ENCODE data around the gene OR52A1.
"Not testable (repeated sequence)": the region's sequence is repeated elsewhere in the genome, so short reads cannot be mapped to it uniquely, and the experiment has no call there.

OR52A1 gene

GRCh38 chr11:5154657-5155056 lies at the start of gene OR52A1:
Gene OR52A1 (minus strand): TSS chr11:5154757. CDS start chr11:5152369, 2,388 bp downstream.
- DNase-seq = no peak

- no peak for DNase-seq
Measured at GRCh38 chr11:5203366-5203765, 48.8 kb upstream of the OR52A1 start.

- no peak for DNase-seq
Measured at GRCh38 chr11:5200582-5200981, 46.0 kb upstream of the OR52A1 start, which contains the start of gene OR51V1. Gene OR51V1 (minus strand): TSS chr11:5200682. CDS start chr11:5200682, 0 bp downstream.

GRCh38 chr11:5198285-5198684 lies 43.7 kb upstream of the OR52A1 start:
- no peak for DNase-seq

GRCh38 chr11:5197536-5197935 lies 43.0 kb upstream of the OR52A1 start:
- DNase-seq = no peak

- no peak for DNase-seq
Measured at GRCh38 chr11:5196731-5197130, 42.2 kb upstream of the OR52A1 start.

- no peak for DNase-seq
Measured at GRCh38 chr11:5196067-5196466, 41.5 kb upstream of the OR52A1 start.

GRCh38 chr11:5192738-5193137 lies 38.2 kb upstream of the OR52A1 start:
- no peak for DNase-seq

- no peak for DNase-seq
Measured at GRCh38 chr11:5188201-5188600, 33.6 kb upstream of the OR52A1 start.

- no peak for DNase-seq
Measured at GRCh38 chr11:5178046-5178837, 23.7 kb upstream of the OR52A1 start.

- no peak for DNase-seq
Measured at GRCh38 chr11:5174934-5175333, 20.4 kb upstream of the OR52A1 start.

- DNase-seq = no peak
Measured at GRCh38 chr11:5171856-5172255, 17.3 kb upstream of the OR52A1 start.

GRCh38 chr11:5165898-5166297 lies 11.3 kb upstream of the OR52A1 start:
- not testable (repeated sequence) for DNase-seq

- not testable (repeated sequence) for DNase-seq
Measured at GRCh38 chr11:5164807-5165206, 10.2 kb upstream of the OR52A1 start.

- DNase-seq = not testable (repeated sequence)
Measured at GRCh38 chr11:5161045-5161444, 6.5 kb upstream of the OR52A1 start.

- DNase-seq = not testable (repeated sequence)
Measured at GRCh38 chr11:5160217-5160616, 5.7 kb upstream of the OR52A1 start.

- no peak for DNase-seq
Measured at GRCh38 chr11:5159806-5160205, 5.2 kb upstream of the OR52A1 start.

- no peak for DNase-seq
Measured at GRCh38 chr11:5153574-5154431, 754 bp downstream of the OR52A1 start.

- no peak for DNase-seq
Measured at GRCh38 chr11:5151713-5152153, 2.8 kb downstream of the OR52A1 start.

GRCh38 chr11:5144206-5144605 lies 10.4 kb downstream of the OR52A1 start:
- not testable (repeated sequence) for DNase-seq

GRCh38 chr11:5137996-5138395 lies 16.6 kb downstream of the OR52A1 start, which contains the start of gene OR52A5:
Gene OR52A5 (minus strand): TSS chr11:5138356. CDS start chr11:5132642, 5,714 bp downstream.
- no peak for DNase-seq

- DNase-seq = no peak
Measured at GRCh38 chr11:5137014-5137413, 17.5 kb downstream of the OR52A1 start.

- DNase-seq = no peak
Measured at GRCh38 chr11:5136261-5136660, 18.3 kb downstream of the OR52A1 start.
